GM19035 (cell line): ENCODE results near the gene PRMT3.
"Not testable (repeated sequence)": the region's sequence is repeated elsewhere in the genome, so short reads cannot be mapped to it uniquely, and the experiment has no call there.

Experiments
- ATAC-seq: cut with Tn5 transposase; IDR thresholded peaks from one replicate; pipeline ENCODE4 v1.9.1; 2021; ENCODE audit not compliant: unreplicated experiment

Gene PRMT3

DNA sequence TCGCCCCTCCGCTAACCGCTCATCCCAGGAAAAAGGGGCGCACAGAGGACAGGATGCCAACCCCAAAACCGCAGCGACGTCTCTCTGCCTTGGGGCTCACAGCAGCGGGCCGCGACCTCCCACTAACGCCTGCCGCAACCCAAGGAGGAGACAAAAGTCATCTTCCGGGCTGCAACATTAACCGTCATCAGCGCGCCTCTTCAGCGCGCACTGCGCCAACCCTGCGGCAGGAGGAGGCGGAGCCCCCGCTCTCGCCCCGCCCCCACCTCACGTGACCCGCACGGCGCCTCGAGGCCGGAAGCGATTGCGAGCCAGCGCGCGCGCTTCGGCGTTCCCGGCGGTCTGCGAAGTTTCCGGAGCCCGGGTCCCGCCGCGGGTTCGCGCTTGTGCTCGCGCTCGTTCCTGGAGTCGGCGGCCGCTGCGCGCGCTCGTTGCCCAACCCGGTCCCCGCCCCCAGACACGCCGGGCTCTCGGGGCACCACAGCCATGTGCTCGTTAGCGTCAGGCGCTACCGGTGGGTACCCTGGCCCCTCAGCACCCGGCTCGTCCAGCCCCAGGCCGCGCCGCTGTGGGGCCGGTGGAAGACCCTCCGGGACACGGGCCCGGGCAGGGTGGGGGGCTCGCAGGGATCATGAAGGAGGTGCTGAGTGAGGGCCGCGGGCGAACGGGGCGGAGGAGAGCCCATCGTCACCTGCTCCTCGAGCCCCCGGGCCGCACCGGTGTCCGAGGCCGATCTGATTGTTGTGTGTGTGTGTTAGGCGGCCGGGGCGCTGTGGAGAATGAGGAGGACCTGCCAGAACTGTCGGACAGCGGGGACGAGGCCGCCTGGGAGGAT is at the start of gene PRMT3:
TSS of gene PRMT3 (plus strand) at position 456 of the 835 bp plus-strand sequence. CDS start at position 487, 31 bp downstream.
- peak; percentile 81 for ATAC-seq

DNA sequence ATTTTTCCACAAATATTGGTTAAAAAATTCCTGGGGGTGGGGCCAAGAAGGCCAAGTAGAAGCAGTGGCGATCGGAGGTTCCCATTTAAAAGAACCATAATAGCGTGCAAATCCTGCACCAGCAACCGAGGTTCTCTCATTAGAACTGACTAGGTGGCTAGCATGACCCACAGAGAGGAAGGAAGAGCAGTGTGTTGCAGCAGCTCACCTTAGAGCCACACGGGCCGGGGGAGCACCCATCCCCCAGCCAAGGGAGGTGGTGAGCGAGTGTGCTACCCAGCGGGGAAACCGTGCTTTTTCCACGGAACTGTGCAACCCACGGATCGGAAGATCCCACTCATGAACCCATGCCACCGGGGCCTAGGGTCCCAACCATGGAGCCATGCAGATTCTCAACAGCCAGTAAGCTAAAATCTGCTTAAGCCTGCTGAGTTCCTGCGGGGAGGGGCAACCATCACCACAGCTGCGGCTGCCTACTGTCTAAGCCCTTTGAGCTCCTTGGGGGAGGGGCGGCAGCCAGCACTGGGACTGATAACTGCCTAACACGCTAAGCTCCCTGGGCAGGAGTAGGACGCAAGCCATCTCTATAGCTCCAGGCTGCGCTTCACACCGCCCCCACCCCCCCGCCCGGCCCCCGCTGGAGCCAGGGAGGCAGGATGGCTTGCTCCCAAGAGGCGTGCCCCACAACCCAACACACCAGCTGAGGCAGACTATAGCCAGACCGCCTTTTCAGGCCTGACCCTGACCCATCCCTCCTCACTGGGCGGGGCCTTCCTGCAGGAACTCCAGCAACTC is 45.0 kb upstream of the PRMT3 start:
- no peak for ATAC-seq

DNA sequence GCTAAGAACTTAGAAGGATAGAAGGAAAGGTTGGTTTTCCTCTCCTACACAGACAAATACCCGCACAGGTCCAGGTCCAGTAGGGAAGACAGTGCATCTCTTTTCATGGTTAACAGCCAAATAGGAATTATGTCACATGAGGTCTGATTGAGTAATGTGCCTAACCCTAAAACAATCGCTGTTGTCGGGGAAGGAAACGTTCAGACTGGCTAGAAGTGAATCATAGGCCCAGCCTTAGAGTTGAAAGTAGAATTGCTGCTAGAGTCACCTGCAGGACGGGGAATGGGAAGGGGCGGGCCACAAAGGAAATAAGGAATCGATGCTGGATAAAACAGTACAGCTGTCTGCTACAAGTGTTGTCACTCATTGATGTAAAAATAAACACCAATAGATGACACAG is 36.4 kb upstream of the PRMT3 start:
- no peak for ATAC-seq

DNA sequence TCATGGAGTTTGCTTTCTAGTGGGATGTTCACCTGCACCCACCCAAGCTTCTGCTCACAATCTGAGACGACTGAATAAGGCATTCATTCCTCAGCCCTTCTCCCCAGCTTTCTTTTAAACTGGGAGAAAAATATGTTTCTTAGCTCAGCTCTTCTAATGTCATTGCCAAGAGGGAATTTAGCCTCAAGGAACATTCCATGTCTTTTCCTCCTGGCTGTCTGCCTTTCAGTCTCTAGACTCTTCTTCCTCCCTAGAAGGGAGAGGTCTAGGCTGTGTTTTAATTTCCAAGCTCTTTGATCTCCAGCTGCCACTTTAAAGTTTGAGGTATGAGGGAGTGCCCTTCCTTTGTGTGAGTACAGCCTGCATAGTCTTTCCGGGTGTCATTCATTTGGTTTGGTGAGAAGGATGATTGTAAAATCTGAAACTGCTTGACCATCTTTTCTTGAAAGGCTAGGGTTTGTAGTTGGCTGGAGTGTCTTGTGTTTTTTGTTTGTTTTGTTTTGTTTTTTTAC is 35.7 kb upstream of the PRMT3 start:
- ATAC-seq = no peak

DNA sequence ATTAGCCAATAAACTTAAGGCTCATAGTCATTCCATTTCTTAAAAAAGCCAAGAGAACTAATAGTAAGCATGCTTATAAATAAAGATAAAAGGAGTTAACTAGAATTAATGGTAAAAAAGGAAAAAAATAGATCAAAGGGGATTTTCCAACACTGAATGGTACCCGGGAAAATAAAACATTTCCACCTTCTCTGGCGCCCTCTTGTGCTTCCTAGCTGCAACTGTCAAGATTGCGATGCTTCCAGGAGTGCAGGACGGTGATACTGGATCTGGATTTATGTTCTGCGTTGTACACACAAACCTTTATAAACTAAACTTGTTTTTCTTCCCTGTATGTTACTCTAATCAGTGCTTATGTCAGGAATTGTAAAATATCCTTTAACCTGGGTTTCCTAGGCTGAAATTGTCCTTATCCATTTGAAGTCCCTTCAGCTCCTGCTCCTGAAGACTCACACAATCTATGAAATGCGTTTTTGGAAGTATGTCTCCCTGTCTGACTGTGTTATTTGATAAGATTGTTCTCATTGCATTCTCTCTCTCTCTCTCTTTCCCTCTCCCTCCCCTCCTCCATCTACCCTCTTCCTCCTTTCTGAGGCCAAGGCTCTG is 33.6 kb upstream of the PRMT3 start:
- ATAC-seq = no peak

DNA sequence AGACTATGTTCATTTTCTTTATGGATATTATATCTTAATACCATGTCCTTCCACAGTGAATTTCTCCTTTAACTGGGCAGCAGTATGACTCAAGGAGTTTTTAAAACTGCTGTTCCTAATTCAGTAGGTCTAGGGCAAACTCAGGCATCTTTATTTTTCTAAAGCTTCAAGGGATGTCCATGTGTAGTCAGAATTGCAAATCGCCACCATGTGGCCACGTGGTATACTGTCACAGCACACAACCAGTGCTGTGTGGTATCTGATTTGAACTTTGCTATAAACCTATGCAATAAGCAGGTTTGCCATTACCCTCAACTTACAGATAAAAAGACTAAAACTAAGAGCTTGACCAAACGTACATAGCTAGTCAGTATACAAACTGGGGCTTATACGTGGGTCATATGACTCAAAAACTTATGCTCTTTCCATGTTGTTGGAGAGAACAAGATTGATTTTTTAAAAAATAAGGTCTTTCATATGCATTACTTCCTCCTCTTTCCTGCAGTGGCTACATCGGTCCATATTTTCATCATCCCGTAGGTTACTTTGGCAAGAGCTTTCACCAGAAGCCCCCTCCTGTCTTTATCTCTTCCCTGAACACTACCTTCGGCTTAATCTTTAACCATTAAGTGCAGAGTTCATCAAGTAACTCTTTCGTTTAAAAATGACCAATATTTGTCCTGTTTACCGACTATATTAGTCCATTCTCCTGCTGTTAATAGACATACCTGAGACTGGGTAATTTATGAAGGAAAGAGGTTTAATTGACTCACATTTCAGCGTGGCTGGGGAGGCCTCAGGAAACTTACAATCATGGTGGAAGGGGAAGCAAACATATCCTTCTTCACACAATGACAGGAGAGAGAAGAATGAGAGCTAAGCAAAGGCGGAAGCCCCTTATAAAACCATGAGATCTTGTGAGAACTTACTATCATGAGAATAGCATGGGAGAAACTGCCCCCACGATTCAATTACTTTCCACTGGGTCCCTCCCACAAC is 32.0 kb upstream of the PRMT3 start:
- peak; percentile 71 for ATAC-seq

DNA sequence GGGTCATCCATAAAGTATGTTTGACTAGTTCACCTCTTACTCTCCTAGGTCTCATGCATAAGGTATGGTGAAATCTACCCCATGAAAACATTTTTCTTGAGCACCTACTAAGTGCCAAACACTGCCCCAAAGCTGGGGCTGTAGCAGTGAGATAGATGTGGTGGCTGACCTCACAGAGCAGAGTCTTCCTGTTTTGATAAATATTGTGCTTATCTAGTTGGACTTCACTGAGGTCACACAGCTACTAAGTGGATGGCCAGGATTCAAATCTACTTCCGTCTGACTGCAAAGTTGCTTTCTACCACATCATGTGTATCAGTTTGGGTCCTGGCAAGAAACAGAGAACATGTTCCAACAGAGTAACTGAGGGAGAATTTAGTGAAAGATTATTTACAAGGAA is 30.4 kb upstream of the PRMT3 start:
- no peak for ATAC-seq

DNA sequence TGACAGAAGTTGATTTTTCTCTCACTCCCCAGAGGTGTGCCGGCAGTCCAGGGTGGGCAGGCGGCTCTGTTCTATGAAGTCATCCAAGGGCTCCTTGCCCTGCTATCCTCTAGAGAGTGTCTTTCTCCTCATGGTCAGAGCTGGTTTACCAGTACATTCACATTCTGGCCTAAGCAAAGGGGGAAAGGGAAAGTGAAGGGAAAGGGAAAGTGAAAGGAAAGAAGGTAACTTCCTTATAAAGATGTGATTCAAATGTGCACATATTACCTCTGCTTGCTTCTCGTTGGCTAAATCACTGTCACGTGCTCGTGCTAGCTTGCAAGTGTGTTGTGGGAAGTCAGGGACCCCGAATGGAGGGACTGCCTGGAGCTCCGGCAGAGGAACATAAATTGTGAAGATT is 26.9 kb upstream of the PRMT3 start:
- ATAC-seq = no peak

DNA sequence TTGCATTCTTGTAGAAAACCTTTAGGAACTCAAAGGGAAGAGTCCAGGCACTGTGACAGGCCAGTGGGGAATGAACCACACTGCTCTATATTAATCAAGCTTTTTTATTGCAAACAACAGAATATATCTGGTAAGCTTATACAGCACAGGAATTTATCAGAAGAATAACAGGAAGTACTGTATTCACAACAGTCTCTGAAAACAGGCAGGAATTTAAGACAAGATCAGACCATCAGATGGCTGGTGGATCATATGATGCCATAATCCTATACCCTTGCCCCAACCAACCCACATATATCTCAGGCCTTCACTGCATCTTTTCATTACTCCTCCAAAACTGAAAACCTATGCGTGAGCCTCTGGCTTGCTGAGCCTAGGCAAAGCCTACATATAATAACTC is 25.0 kb upstream of the PRMT3 start:
- ATAC-seq = no peak

DNA sequence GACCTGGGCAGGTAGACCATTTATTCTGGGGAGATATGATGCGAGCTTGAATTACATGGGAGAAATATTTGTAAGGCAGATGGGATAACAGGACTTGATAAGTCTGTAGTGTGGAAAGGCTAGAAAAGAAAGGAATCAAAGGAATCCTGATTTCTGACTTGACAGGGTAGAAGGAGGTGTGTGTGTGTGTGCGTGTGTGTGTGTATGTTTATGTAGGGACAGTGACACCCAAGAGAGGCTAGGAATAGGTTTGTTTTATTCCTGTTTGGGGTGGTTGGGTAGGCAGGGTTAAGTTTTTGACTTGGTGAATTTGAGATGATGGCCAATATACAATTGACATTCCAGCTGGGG is 24.4 kb upstream of the PRMT3 start:
- ATAC-seq = peak; percentile 5

DNA sequence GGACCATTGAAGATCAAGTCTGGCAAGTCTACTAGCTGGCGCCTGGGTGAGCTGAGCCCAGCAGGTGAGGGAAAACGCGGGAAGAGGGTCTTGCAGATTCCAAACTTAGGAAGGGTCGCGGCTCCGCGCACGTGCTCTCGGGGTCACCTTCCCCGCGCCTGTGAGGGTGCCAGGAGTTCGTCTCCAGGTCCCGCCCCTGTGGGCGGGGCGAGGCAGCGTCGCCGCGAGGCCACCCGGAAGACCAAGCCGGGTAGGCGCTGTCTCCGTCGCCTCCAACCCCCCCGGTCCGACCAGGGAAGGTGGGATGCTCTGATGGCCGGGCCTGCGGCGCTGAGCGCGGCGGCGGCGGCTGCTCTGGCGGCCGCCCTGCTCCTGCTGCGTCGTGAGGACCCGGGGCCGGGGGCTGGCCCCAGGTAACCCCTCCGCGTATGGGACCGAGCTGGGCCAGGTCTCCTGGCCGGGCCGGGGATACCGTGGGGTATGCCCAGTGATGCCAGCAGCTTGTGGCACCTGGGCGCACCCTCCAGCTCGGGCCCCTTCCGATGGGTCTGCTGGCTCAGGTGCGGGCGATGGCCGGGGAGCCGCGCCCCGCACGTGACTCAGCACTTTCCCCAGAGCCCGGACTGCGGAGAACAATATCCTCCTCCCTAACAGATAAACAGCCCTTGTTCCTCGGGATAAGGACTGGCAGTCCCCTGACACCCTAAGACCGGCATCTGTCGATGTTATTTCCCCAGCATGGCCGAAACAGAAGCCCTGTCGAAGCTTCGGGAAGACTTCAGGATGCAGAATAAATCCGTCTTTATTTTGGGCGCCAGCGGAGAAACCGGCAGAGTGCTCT is 23.8 kb upstream of the PRMT3 start, which contains the start of gene HTATIP2:
TSS of gene HTATIP2 (plus strand) at position 215 of the 841 bp plus-strand sequence. CDS start at position 739, 524 bp downstream.
- ATAC-seq = peak; percentile 97

DNA sequence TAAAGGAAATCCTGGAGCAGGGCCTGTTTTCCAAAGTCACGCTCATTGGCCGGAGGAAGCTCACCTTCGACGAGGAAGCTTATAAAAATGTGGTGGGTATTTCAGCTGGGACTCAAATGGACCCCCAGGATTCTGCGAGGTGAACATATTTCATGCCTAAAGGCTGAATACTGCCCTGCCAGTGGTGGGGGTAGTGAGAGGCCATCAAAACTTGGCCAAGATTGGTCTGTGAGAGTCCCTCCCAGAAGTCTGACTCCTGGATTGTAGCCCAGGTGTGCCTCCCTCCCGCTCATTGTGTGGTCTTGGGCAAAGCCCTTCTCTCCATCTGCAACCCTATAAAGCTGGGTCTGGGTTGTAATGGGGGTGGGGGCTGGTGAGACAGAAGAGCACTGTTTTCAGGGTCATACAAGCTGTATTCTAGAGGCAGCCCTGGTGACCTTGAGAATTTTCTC is 23.1 kb upstream of the PRMT3 start:
- no peak for ATAC-seq

DNA sequence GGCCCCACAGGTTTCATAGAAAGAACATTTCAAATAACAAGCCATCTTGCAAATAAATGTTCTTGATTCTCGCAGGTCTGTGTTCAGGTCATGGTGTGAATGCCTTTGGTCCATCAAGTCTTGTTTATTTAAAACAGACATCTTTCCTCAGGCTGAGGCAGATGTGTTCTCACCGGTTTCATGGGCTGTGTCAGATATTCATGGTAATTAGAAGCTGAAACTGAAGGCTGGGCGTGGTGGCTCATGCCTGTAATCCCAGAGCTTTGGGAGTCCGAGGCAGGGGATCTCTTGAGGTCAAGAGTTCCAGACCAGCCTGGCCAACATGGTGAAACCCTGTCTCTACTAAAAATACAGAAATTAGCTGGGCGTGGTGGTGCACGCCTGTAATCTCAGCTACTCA is 22.1 kb upstream of the PRMT3 start:
- ATAC-seq = not testable (repeated sequence)

DNA sequence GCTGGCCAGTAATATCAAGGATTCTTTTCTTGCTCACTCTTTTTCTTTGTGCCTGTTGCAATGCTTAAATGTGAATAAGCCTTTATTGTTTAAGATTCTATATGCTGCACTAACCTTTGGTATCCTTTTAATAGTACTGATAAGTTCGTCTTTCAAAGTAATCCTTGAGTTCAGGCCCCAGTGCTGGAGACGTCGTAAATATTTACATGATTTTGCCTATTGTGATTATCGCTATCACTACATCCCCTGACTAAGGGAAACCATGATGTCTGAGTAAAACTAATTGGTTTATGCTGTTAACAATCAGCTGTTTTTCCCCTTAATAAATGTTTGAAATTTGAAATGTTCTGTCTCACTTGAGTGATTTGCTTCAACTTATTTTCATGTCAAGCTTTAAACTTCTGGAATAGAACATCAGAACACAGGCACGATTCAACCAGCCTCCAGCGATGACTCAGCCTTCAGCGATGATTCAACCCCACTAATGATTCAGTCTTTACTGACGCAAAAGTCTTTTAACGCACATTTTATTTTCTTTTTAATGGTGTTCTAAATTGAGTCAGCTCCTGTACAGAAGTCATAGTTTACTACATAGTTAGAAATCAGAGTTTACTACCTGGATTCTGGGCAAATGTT is 20.1 kb upstream of the PRMT3 start:
- no peak for ATAC-seq

DNA sequence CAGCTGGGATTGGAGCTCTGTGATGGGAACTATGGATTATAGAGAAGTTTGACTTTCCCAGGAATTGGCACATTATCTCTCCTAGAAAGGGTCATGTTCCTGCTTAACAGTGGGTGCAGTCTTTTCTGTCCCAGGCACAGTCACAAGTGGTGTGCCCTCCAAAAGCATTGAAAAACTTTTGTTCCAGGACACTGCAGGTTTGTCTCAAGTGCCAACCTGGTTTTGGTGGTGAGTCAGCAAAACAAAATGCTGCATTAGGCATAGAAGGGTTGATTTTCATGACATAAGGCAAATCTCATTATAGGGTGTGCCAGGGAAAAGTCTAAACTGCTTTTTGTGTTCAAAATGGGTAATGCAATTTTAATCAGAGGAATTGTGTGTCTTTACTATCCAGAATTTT is 19.1 kb upstream of the PRMT3 start:
- no peak for ATAC-seq

DNA sequence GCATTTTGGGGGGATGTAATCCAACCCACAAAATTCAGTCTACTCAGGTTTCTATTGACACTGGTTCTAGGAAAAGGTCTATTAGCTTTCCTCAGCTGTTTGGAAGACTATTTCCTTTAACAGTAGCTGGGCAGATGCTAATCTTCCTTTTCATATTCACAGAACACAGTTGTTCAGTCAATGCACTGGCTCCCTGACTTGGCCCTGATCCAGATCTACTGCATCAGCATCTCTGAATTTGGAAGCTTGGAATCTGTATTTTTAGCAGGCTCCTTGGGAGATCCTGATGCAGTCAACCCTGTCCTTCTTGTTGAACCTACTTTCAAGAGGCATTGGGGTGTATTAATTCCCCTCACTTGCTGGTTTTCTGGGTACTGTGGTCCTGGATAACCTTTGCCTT is 17.7 kb upstream of the PRMT3 start:
- no peak for ATAC-seq

DNA sequence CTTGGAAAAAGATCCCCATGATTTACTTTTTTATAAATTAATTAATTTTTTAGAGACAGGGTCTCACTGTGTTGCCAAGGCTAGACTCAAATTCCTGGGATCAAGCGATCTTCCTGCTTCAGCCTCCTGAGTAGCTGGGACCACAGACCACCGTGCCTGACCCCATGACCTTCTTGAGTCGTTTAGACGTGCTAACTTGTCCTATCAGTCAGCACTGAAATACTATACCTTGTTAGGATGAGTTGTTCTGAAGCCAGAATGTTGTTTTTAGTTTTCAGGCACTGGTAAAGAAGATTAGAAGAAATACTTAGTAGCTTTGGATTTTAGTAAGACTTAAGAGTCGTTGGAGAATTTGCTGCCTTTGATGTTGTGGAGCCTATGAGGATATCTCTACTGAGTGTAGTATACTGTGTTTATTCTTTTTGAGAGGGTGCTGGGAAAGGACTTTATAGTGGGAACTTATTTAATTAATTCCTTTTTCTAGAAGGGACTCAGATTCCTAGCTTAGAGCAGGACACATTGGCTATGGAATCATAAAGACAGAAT is 15.4 kb upstream of the PRMT3 start:
- no peak for ATAC-seq

DNA sequence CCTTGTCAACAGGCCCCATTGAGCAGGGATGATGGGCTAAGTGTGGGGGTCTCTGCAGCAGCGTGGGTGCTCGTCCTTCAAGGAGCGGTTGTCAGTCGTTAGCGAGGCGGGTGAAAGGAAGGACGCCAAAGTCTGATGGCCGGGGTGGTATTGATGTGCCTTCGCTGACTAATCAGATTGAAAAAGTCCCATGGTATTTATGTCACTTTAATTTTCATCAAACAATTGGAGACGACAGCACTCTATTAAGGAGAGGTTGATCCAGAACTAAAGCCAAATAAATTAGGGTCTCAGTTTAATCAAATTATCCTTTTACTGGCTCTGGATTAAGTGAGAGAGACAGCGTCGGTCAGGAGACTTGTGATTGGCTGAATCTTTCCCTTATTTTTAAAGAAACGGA is 14.4 kb upstream of the PRMT3 start:
- ATAC-seq = no peak
